Erythroblast (primary cell): ENCODE measurements around the gene GUK1.
"Not testable (repeated sequence)": the region's sequence is repeated elsewhere in the genome, so short reads cannot be mapped to it uniquely, and the experiment has no call there.

Experiments used
- DNase-seq, 2 experiments: peaks; one replicate each; lab custom pipeline; 2025; lab: John Stamatoyannopoulos, UW
- GATA1 ChIP-seq: IDR thresholded peaks from 2 replicates; pipeline ENCODE4 v1.6.1; 2011; ENCODE audit warnings: low read depth, mild to moderate bottlenecking, control low read depth, low read length, moderate library complexity
- POLR2A ChIP-seq: IDR thresholded peaks from 2 replicates; pipeline ENCODE4 v1.6.1; 2011; ENCODE audit warnings: mild to moderate bottlenecking, low read length

GUK1 gene

GRCh38 chr1:228184152-228184551, 44.1 kb downstream of the GUK1 start:
- no peak for TF ChIP-seq GATA1
- no peak for TF ChIP-seq POLR2A
- no peak for DNase-seq

GRCh38 chr1:228185641-228185965, 45.5 kb downstream of the GUK1 start:
- no peak for DNase-seq
- TF ChIP-seq GATA1 (no peak), POLR2A (no peak)

GRCh38 chr1:228188249-228188648, 48.2 kb downstream of the GUK1 start:
- not testable (repeated sequence) for DNase-seq

GRCh38 chr1:228190182-228190581, 50.1 kb downstream of the GUK1 start:
- no peak for DNase-seq
- no peak for TF ChIP-seq POLR2A
- TF ChIP-seq GATA1 = no peak

- TF ChIP-seq POLR2A (no peak), GATA1 (no peak)
- no peak for DNase-seq
These were observed 50.7 kb downstream of the GUK1 start for GRCh38 chr1:228190778-228191177.

GRCh38 chr1:228194436-228194835, 54.4 kb downstream of the GUK1 start:
- no peak for TF ChIP-seq GATA1
- no peak for TF ChIP-seq POLR2A
- DNase-seq = peak in 1 of 2 experiments; percentile 29

- no peak for DNase-seq
These were observed 55.1 kb downstream of the GUK1 start for GRCh38 chr1:228194921-228195812.

GRCh38 chr1:228197555-228198147, 57.6 kb downstream of the GUK1 start:
- DNase-seq = no peak
- TF ChIP-seq GATA1 (no peak), POLR2A (no peak)

More at GRCh38 chr1:228194921-228195812, 55.1 kb downstream of the GUK1 start:
- no peak for TF ChIP-seq GATA1
- no peak for TF ChIP-seq POLR2A
